Measurements from ENCODE around the gene ADD1. TPM values are rescaled to one million over a fixed set of nuclear protein-coding genes. Genes with fewer than 3 reads are reported as not detected.

The ADD1 gene
- polyA plus RNA-seq, 1 experiment, result 149 TPM

- ChIA-PET CTCF (no interaction called here), POLR2A (no interaction called here)
- no peak for DNase-seq (ENCODE audit: low read depth, low spot score)
- Histone ChIP-seq H3K27ac (ENCODE audit: low read depth, low read length) (peak overlapping the region; percentile 65), H3K27me3 (ENCODE audit: control insufficient read depth, insufficient read depth, low read length) (no peaks in the 10 kb centered on the region), H3K4me3 (ENCODE audit: low read depth, low read length) (no peak overlapping the region), H3K9me3 (ENCODE audit: control insufficient read depth, insufficient read depth, low read length) (peaks cover 13% of the 10 kb centered on the region)
- TF ChIP-seq, protein P1, sequence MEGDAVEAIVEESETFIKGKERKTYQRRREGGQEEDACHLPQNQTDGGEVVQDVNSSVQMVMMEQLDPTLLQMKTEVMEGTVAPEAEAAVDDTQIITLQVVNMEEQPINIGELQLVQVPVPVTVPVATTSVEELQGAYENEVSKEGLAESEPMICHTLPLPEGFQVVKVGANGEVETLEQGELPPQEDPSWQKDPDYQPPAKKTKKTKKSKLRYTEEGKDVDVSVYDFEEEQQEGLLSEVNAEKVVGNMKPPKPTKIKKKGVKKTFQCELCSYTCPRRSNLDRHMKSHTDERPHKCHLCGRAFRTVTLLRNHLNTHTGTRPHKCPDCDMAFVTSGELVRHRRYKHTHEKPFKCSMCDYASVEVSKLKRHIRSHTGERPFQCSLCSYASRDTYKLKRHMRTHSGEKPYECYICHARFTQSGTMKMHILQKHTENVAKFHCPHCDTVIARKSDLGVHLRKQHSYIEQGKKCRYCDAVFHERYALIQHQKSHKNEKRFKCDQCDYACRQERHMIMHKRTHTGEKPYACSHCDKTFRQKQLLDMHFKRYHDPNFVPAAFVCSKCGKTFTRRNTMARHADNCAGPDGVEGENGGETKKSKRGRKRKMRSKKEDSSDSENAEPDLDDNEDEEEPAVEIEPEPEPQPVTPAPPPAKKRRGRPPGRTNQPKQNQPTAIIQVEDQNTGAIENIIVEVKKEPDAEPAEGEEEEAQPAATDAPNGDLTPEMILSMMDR (IDR thresholded peaks at IDR 0.05; ENCODE audit: low read depth, low read length), result no peak
Observed at GRCh38 chr4:2811830-2812611, 31.6 kb upstream of the ADD1 start.

GRCh38 chr4:2812612-2813354, 30.9 kb upstream of the ADD1 start:
- TF ChIP-seq, protein P1 (IDR thresholded peaks at IDR 0.05; ENCODE audit: low read depth, low read length), result no peak
- H3K27ac ChIP-seq (ENCODE audit: low read depth, low read length), result peak overlapping the region; percentile 65
- ChIA-PET POLR2A (no interaction called here), CTCF (interaction anchor here (1.1 kb wide), 1 partner anchor 49 kb away, joined by 3 read pairs; no protein-coding TSS in a partner anchor)
- H3K27me3 ChIP-seq (ENCODE audit: control insufficient read depth, insufficient read depth, low read length), result no peaks in the 10 kb centered on the region
- peaks cover 13% of the 10 kb centered on the region for H3K9me3 ChIP-seq (ENCODE audit: control insufficient read depth, insufficient read depth, low read length)
- DNase-seq (ENCODE audit: low read depth, low spot score), result no peak
- H3K4me3 ChIP-seq (ENCODE audit: low read depth, low read length), result no peak overlapping the region

GRCh38 chr4:2813446-2814405, 29.9 kb upstream of the ADD1 start:
- ChIA-PET CTCF (interaction anchor here (1.1 kb wide), 1 partner anchor 50 kb away, joined by 3 read pairs; no protein-coding TSS in a partner anchor), POLR2A (no interaction called here)
- Histone ChIP-seq H3K4me3 (ENCODE audit: low read depth, low read length) (no peak overlapping the region), H3K27me3 (ENCODE audit: control insufficient read depth, insufficient read depth, low read length) (no peaks in the 10 kb centered on the region), H3K9me3 (ENCODE audit: control insufficient read depth, insufficient read depth, low read length) (peaks cover 13% of the 10 kb centered on the region), H3K27ac (ENCODE audit: low read depth, low read length) (no peak overlapping the region)
- no peak for DNase-seq (ENCODE audit: low read depth, low spot score)
- TF ChIP-seq, protein P1 (IDR thresholded peaks at IDR 0.05; ENCODE audit: low read depth, low read length), result no peak

GRCh38 chr4:2814627-2815270, 28.9 kb upstream of the ADD1 start:
- no peak for DNase-seq (ENCODE audit: low read depth, low spot score)
- TF ChIP-seq, protein P1 (IDR thresholded peaks at IDR 0.05; ENCODE audit: low read depth, low read length), result no peak
- ChIA-PET CTCF (no interaction called here), POLR2A (no interaction called here)
- Histone ChIP-seq H3K9me3 (ENCODE audit: control insufficient read depth, insufficient read depth, low read length) (peaks cover 13% of the 10 kb centered on the region), H3K27ac (ENCODE audit: low read depth, low read length) (no peak overlapping the region), H3K27me3 (ENCODE audit: control insufficient read depth, insufficient read depth, low read length) (no peaks in the 10 kb centered on the region), H3K4me3 (ENCODE audit: low read depth, low read length) (no peak overlapping the region)
